HCT116 (cell line): ENCODE data around the gene YIPF1. TPM values are rescaled to one million over a fixed set of nuclear protein-coding genes. Genes with fewer than 3 reads are reported as not detected.

Experiments
- ATAC-seq: fragments of 200-7000 bp; cut with Tn5 transposase; 2 replicates; pipeline ENCODE4 v1.9.1; 2020; ENCODE audit warnings: mild to moderate bottlenecking, moderate library complexity
- BruUV-seq: library from RNA; stranded (reverse); fragments of 400-500 nt; replicated peaks from 2 replicates; lab custom pipeline; 2021; lab: Mats Ljungman, UMichigan
- CTCF ChIA-PET: fragments of 300-600 bp; sonication (Branson Sonifier 250); formaldehyde crosslinking; loops from one replicate; lab custom pipeline; 2021; ENCODE audit warnings: antibody characterized with exemption; lab: Charles Lee
- POLR2A ChIA-PET: fragments of 300-600, 350-600 bp; sonication (Branson Sonifier 250); formaldehyde crosslinking; loops from one replicate; lab custom pipeline; 2021; ENCODE audit warnings: antibody characterized with exemption; lab: Charles Lee
- RAD21 ChIA-PET, 2 experiments: fragments of 300-600 bp; sonication (Branson Sonifier 250); formaldehyde crosslinking; loops; one replicate each; lab custom pipeline; 2023; ENCODE audit warnings: low total read pairs in 2 of 2; ENCODE audit not compliant: uncharacterized antibody in 2 of 2, unreplicated experiment in 2 of 2, low non-redundant PET in 1 of 2; lab: Charles Lee
- DNase-seq: peaks from one replicate; pipeline ENCODE4 v3.0.0-alpha.2; 2010; ENCODE audit warnings: low read depth, low spot score
- H2AFZ ChIP-seq: fragments of 200-600 bp; shearing (Covaris generic), sonication (generic); 2 replicates; pipeline ENCODE4 v1.6.1; 2017; ENCODE audit warnings: low read depth, mixed run types, mixed read lengths, antibody characterized with exemption, low read length; ENCODE audit not compliant: poor library complexity, severe bottlenecking
- H3K27ac ChIP-seq: 2 replicates; pipeline ENCODE4 v1.5.1; 2012; ENCODE audit warnings: low read depth, low read length
- H3K27me3 ChIP-seq: fragments of 200-600 bp; sonication (generic); 2 replicates; pipeline ENCODE4 v1.6.1; 2016; ENCODE audit warnings: mixed run types, low read length, mixed read lengths; ENCODE audit not compliant: insufficient read depth
- H3K36me3 ChIP-seq, 2 experiments: fragments of 200-500 bp in 1 of 2; fragments of 200-600 bp in 1 of 2; sonication (Bioruptor generic) in 1 of 2; sonication (generic) in 1 of 2; 2 replicates each; pipeline versions ENCODE4 v1.5.1 to v1.6.1; 2014 to 2016; ENCODE audit warnings: low read length in 2 of 2, inconsistent platforms in 1 of 2, mixed read lengths in 1 of 2, mixed run types in 1 of 2; ENCODE audit not compliant: insufficient read depth in 2 of 2, control insufficient read depth in 1 of 2
- H3K4me1 ChIP-seq, 2 experiments: fragments of 200-600 bp in 1 of 2; sonication (generic) in 1 of 2; 2 replicates each; pipeline versions ENCODE4 v1.5.1 to v1.6.1; 2012 to 2017; ENCODE audit warnings: low read length in 2 of 2, inconsistent platforms in 1 of 2, mild to moderate bottlenecking in 1 of 2, mixed read lengths in 1 of 2, mixed run types in 1 of 2, moderate library complexity in 1 of 2; ENCODE audit not compliant: insufficient read depth in 2 of 2, control insufficient read depth in 1 of 2
- H3K4me2 ChIP-seq: fragments of 200-600 bp; sonication (generic); 2 replicates; pipeline ENCODE4 v1.6.1; 2017; ENCODE audit warnings: mixed run types, low read length, mixed read lengths
- H3K4me3 ChIP-seq, 2 experiments: fragments of 200-600 bp in 1 of 2; sonication (generic) in 1 of 2; replicated peaks in 1 of 2; 2 replicates each; pipeline ENCODE4 v1.5.1; 2011 to 2016; ENCODE audit warnings: low read length in 2 of 2, control low read depth in 1 of 2, low read depth in 1 of 2, mild to moderate bottlenecking in 1 of 2, mixed read lengths in 1 of 2, mixed run types in 1 of 2
- H3K79me2 ChIP-seq: fragments of 200-600 bp; sonication (generic); 2 replicates; pipeline ENCODE4 v1.6.1; 2017; ENCODE audit warnings: mild to moderate bottlenecking, mixed run types, low read length, moderate library complexity, mixed read lengths; ENCODE audit not compliant: insufficient read depth
- H3K9ac ChIP-seq: fragments of 200-600 bp; sonication (generic); 2 replicates; pipeline ENCODE4 v1.6.1; 2016; ENCODE audit warnings: low read length, mixed read lengths
- H3K9me2 ChIP-seq: fragments of 200-600 bp; sonication (generic), shearing (Covaris generic); 2 replicates; pipeline ENCODE4 v1.6.1; 2017; ENCODE audit warnings: mixed run types, mild to moderate bottlenecking, moderate library complexity; ENCODE audit not compliant: insufficient read depth
- H3K9me3 ChIP-seq, 2 experiments: fragments of 200-500 bp in 1 of 2; fragments of 200-600 bp in 1 of 2; sonication (Bioruptor generic) in 1 of 2; sonication (generic) in 1 of 2; 2 replicates each; pipeline ENCODE4 v1.6.1; 2014 to 2017; ENCODE audit warnings: low read length in 2 of 2, mixed read lengths in 2 of 2, inconsistent platforms in 1 of 2, low read depth in 1 of 2, mild to moderate bottlenecking in 1 of 2, mixed run types in 1 of 2, moderate library complexity in 1 of 2; ENCODE audit not compliant: control insufficient read depth in 1 of 2, insufficient read depth in 1 of 2
- H4K20me1 ChIP-seq: fragments of 200-600 bp; sonication (generic), shearing (Covaris generic); 2 replicates; pipeline ENCODE4 v1.6.1; 2017; ENCODE audit warnings: mixed run types, mild to moderate bottlenecking, moderate library complexity; ENCODE audit not compliant: insufficient read depth
- CBX3 ChIP-seq: IDR thresholded peaks from 2 replicates; pipeline ENCODE4 v1.6.1; 2012; ENCODE audit warnings: low read depth
- EGR1 ChIP-seq: IDR thresholded peaks from 2 replicates; pipeline ENCODE4 v1.6.1; 2012; ENCODE audit warnings: low read depth
- ELF1 ChIP-seq: IDR thresholded peaks from 2 replicates; pipeline ENCODE4 v1.6.1; 2012; ENCODE audit warnings: low read depth, borderline replicate concordance
- EZH2 ChIP-seq: fragments of 200-600 bp; sonication (generic); IDR thresholded peaks from 2 replicates; pipeline ENCODE4 v1.6.1; 2017; ENCODE audit warnings: antibody characterized with exemption, mixed run types
- FOSL1 ChIP-seq: IDR thresholded peaks from 2 replicates; pipeline ENCODE4 v1.6.1; 2012; ENCODE audit warnings: low read depth
- JUND ChIP-seq: IDR thresholded peaks from 2 replicates; pipeline ENCODE4 v1.6.1; 2012
- POLR2A ChIP-seq: IDR thresholded peaks from 2 replicates; pipeline ENCODE4 v1.7.0; 2011; ENCODE audit warnings: borderline replicate concordance; ENCODE audit not compliant: insufficient read depth, insufficient read length; ENCODE audit errors: extremely low read depth
- POLR2AphosphoS5 ChIP-seq: IDR thresholded peaks from 2 replicates; pipeline ENCODE4 v1.6.1; 2011; ENCODE audit warnings: mild to moderate bottlenecking, low read depth, low read length, moderate library complexity
- SIN3A ChIP-seq: IDR thresholded peaks from 2 replicates; pipeline ENCODE4 v1.6.1; 2012; ENCODE audit warnings: low read depth
- SP1 ChIP-seq: IDR thresholded peaks from 2 replicates; pipeline ENCODE4 v1.6.1; 2012; ENCODE audit warnings: low read depth
- SRF ChIP-seq: IDR thresholded peaks from 2 replicates; pipeline ENCODE4 v1.6.1; 2012; ENCODE audit warnings: low read depth
- YY1 ChIP-seq: IDR thresholded peaks from 2 replicates; pipeline ENCODE4 v1.6.1; 2011; ENCODE audit warnings: low read length, low read depth, moderate library complexity, mild to moderate bottlenecking; ENCODE audit not compliant: insufficient replicate concordance; ENCODE audit errors: extremely low read depth
- ZFX ChIP-seq: fragments of 450-650 bp; IDR thresholded peaks from 2 replicates; pipeline ENCODE4 v1.6.1; 2017
- intact Hi-C: fragments of 100-400 bp; cut with micrococcal nuclease; formaldehyde crosslinking; loops from 2 replicates; pipeline ENCODE4 v1.10.0; 2022
- total RNA-seq: library from RNA; stranded (reverse); gene quantifications from one replicate; pipeline ENCODE4 v1.2.1, GENCODE V29; 2021; ENCODE audit not compliant: unreplicated experiment
- TF ChIP-seq, protein P1 (sequence below): IDR thresholded peaks from 2 replicates; pipeline ENCODE4 v1.6.1; 2011; ENCODE audit warnings: mild to moderate bottlenecking, low read length, moderate library complexity; ENCODE audit not compliant: insufficient replicate concordance; ENCODE audit errors: extremely low read depth
- TF ChIP-seq, protein P2 (sequence below): IDR thresholded peaks from 2 replicates; pipeline ENCODE4 v1.6.1; 2012

YIPF1 gene
- total RNA-seq, 1 experiment from 2014 or later, result 16.4 TPM

DNA sequence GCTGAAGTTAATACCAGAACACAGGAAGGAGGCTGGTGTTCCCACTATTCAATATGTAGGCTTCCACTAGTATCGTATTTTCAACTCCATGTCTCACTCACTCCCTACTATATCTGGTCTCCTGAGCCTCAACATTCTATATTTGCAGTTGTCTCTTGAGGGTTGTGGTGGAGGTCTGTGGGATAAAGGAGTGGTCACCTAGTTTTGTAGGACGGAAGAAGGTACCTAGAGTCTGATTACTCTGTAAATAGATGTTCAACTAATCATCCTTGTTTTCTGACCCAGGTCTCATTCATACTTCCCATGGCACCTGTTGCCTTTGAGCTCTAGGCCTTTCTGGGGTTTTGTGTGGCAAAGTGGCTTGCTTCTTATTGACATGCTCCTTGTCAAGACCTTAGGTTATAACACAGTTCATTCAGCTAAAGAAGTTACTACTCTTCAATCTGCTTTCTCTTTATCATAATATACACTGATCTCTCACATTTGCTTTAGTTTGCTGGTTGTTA is 37.8 kb upstream of the YIPF1 start:
- intact Hi-C loops, result no loop called here
- no peak for TF ChIP-seq EZH2
- TF ChIP-seq, protein P1, sequence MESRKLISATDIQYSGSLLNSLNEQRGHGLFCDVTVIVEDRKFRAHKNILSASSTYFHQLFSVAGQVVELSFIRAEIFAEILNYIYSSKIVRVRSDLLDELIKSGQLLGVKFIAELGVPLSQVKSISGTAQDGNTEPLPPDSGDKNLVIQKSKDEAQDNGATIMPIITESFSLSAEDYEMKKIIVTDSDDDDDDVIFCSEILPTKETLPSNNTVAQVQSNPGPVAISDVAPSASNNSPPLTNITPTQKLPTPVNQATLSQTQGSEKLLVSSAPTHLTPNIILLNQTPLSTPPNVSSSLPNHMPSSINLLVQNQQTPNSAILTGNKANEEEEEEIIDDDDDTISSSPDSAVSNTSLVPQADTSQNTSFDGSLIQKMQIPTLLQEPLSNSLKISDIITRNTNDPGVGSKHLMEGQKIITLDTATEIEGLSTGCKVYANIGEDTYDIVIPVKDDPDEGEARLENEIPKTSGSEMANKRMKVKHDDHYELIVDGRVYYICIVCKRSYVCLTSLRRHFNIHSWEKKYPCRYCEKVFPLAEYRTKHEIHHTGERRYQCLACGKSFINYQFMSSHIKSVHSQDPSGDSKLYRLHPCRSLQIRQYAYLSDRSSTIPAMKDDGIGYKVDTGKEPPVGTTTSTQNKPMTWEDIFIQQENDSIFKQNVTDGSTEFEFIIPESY, result no peak
- no peak for TF ChIP-seq JUND
- TF ChIP-seq, protein P2, sequence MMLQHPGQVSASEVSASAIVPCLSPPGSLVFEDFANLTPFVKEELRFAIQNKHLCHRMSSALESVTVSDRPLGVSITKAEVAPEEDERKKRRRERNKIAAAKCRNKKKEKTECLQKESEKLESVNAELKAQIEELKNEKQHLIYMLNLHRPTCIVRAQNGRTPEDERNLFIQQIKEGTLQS, result no peak
- TF ChIP-seq ZFX, result no peak
- no peak for TF ChIP-seq POLR2AphosphoS5
- TF ChIP-seq SRF, result no peak
- TF ChIP-seq POLR2A, result no peak
- no peak for TF ChIP-seq SP1
- no peak for TF ChIP-seq YY1
- no peak for TF ChIP-seq CBX3
- TF ChIP-seq SIN3A, result no peak
- no peak for TF ChIP-seq EGR1
- no peak for TF ChIP-seq FOSL1
- TF ChIP-seq ELF1, result no peak
- no peaks in the 10 kb centered on the region for H3K4me1 ChIP-seq
- peaks cover 0 to under 1% of the 10 kb centered on the region in 2 experiments; a peak in 2 of 4 replicates for H3K9me3 ChIP-seq
- H3K4me3 ChIP-seq, result no peak overlapping the region
- no peaks in the 10 kb centered on the region for H3K27me3 ChIP-seq
- H3K4me2 ChIP-seq, result no peak overlapping the region
- no peak for DNase-seq
- RAD21 ChIA-PET, result no interaction called here
- POLR2A ChIA-PET, result interaction anchor here (0.5 to 1.4 kb wide), 2 partner anchors 10 to 300 kb away, joined by 3 to 5 read pairs; no protein-coding TSS in a partner anchor
- no peak overlapping the region for H3K9ac ChIP-seq
- no peak overlapping the region for H2AFZ ChIP-seq
- CTCF ChIA-PET, result interaction anchor here (1.4 kb wide), 1 partner anchor 18 kb away, joined by 5 read pairs; the partner anchor contains the start of gene IFT25
- H3K9me2 ChIP-seq, result no peaks in the 10 kb centered on the region
- H3K27ac ChIP-seq, result no peak overlapping the region
- no peaks in the 10 kb centered on the region for H4K20me1 ChIP-seq
- no peak for ATAC-seq
- 0 out of 2 replicates have a peak, but pooled peaks cover 3% of the 10 kb centered on the region for H3K79me2 ChIP-seq
- no TSS peak for BruUV-seq
- peaks cover 10 to 21% of the 10 kb centered on the region in 2 experiments for H3K36me3 ChIP-seq
